ENCODE data around the gene TMEM250.

Gene TMEM250

GRCh38 chr9:136112541-136112940 lies 6.1 kb downstream of the TMEM250 start:
- TF ChIP-seq CTCF (IDR thresholded peaks at IDR 0.05; ENCODE audit: insufficient read depth, low read length, missing control alignments) = no peak
- CTCF ChIA-PET = interaction anchor here (1.0 to 4.0 kb wide), 5 partner anchors 10 to 509 kb away, joined by 3 to 23 read pairs (median 10); partner anchors contain the start of gene UBAC1
- no peak overlapping the region for H3K4me3 ChIP-seq (ENCODE audit: low read depth, low read length)
- POLR2A ChIA-PET = interaction anchor here (0.6 to 1.2 kb wide), 2 partner anchors 17 to 615 kb away, joined by 3 read pairs; no protein-coding TSS in a partner anchor
- no peak for DNase-seq (ENCODE audit: low read depth, low spot score)

GRCh38 chr9:136111910-136112309 lies 6.8 kb downstream of the TMEM250 start:
- no peak overlapping the region for H3K4me3 ChIP-seq (ENCODE audit: low read depth, low read length)
- CTCF ChIA-PET = interaction anchor here (1.0 to 4.0 kb wide), 4 partner anchors 11 to 151 kb away, joined by 3 to 23 read pairs (median 14); partner anchors contain the start of gene UBAC1
- POLR2A ChIA-PET = interaction anchor here (1.2 kb wide), 1 partner anchor 16 kb away, joined by 3 read pairs; no protein-coding TSS in a partner anchor
- DNase-seq (ENCODE audit: low read depth, low spot score) = no peak
- TF ChIP-seq CTCF (IDR thresholded peaks at IDR 0.05; ENCODE audit: insufficient read depth, low read length, missing control alignments) = no peak

- ChIA-PET POLR2A (interaction anchor here (0.6 to 1.2 kb wide), 2 partner anchors 15 to 22 kb away, joined by 3 read pairs; no protein-coding TSS in a partner anchor), CTCF (interaction anchor here (2.1 to 4.0 kb wide), 3 partner anchors 12 to 143 kb away, joined by 10 to 23 read pairs (median 19); no protein-coding TSS in a partner anchor)
- no peak for TF ChIP-seq CTCF (IDR thresholded peaks at IDR 0.05; ENCODE audit: insufficient read depth, low read length, missing control alignments)
- H3K4me3 ChIP-seq (ENCODE audit: low read depth, low read length) = no peak overlapping the region
- no peak for DNase-seq (ENCODE audit: low read depth, low spot score)
Observed at GRCh38 chr9:136111190-136111589, 7.5 kb downstream of the TMEM250 start.

- no peak for DNase-seq (ENCODE audit: low read depth, low spot score)
- ChIA-PET CTCF (interaction anchor here (1.0 to 4.0 kb wide), 5 partner anchors 12 to 142 kb away, joined by 3 to 23 read pairs (median 10); no protein-coding TSS in a partner anchor), POLR2A (interaction anchor here (0.5 to 1.2 kb wide), 2 partner anchors 15 to 59 kb away, joined by 3 to 7 read pairs; no protein-coding TSS in a partner anchor)
- H3K4me3 ChIP-seq (ENCODE audit: low read depth, low read length) = peak overlapping the region; percentile 34
- peak; percentile 32 for TF ChIP-seq CTCF (IDR thresholded peaks at IDR 0.05; ENCODE audit: insufficient read depth, low read length, missing control alignments)
Observed at GRCh38 chr9:136110082-136111061, 8.3 kb downstream of the TMEM250 start.

- ChIA-PET POLR2A (interaction anchor here (1.1 to 1.2 kb wide), 2 partner anchors 8 to 14 kb away, joined by 5 to 7 read pairs; no protein-coding TSS in a partner anchor), CTCF (interaction anchor here (1.0 to 4.0 kb wide), 6 partner anchors 11 to 141 kb away, joined by 3 to 23 read pairs (median 4); no protein-coding TSS in a partner anchor)
- DNase-seq (ENCODE audit: low read depth, low spot score) = peak; percentile 41
- TF ChIP-seq CTCF (IDR thresholded peaks at IDR 0.05; ENCODE audit: insufficient read depth, low read length, missing control alignments) = peak; percentile 9
- H3K4me3 ChIP-seq (ENCODE audit: low read depth, low read length) = peak overlapping the region; percentile 34
Observed at GRCh38 chr9:136109351-136110081, 9.2 kb downstream of the TMEM250 start.

Measured in AG04449 (cell line).